ENCODE measurements around the gene TPK1.

- no peak for TF ChIP-seq EZH2 (IDR thresholded peaks at IDR 0.05)
- TF ChIP-seq POLR2AphosphoS5 (IDR thresholded peaks at IDR 0.05; ENCODE audit: borderline replicate concordance, low read depth, low read length) = no peak
Measured at GRCh38 chr7:144545330-144545729, 290.5 kb downstream of the TPK1 start.
